HT-29 (cell line): ENCODE results near the gene FOXN3. TPM values are rescaled to one million over a fixed set of nuclear protein-coding genes. Genes with fewer than 3 reads are reported as not detected.

Source experiments
- DNase-seq: peaks from one replicate; pipeline ENCODE4 v3.0.0-alpha.2; 2015; ENCODE audit warnings: low spot score
- total RNA-seq: library from RNA; depleted of rRNA; stranded (reverse); fragments of >200 nt; shearing (Covaris generic); gene quantifications from 2 replicates; pipeline ENCODE4 v1.2.3, GENCODE V29; 2014

The FOXN3 gene
- total RNA-seq, 1 experiment from 2014 or later: 9.4 TPM

GRCh38 chr14:89336338-89336737 lies 80.7 kb downstream of the FOXN3 start:
- peak; percentile 3 for DNase-seq

DNA sequence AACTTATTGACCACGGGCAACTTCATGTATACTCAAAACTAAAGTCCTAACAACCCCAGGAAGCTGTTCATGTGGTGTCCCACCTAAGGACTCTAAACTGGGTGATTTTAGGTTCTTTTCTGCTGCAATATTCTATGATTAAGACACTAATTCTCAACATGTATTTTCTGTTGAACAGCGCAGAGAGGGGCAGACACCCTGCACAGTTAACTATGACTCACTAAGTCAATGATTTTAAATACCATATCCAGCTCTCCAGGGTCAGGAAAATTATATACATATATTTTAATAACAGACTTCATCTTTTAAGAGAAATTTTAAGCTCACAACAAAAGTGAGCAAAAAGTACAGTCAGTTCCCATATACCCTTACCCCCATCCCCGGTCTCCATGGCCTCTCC lies 85.0 kb downstream of the FOXN3 start:
- DNase-seq: no peak

GRCh38 chr14:89331398-89331797 lies 85.6 kb downstream of the FOXN3 start:
- DNase-seq: no peak

DNA sequence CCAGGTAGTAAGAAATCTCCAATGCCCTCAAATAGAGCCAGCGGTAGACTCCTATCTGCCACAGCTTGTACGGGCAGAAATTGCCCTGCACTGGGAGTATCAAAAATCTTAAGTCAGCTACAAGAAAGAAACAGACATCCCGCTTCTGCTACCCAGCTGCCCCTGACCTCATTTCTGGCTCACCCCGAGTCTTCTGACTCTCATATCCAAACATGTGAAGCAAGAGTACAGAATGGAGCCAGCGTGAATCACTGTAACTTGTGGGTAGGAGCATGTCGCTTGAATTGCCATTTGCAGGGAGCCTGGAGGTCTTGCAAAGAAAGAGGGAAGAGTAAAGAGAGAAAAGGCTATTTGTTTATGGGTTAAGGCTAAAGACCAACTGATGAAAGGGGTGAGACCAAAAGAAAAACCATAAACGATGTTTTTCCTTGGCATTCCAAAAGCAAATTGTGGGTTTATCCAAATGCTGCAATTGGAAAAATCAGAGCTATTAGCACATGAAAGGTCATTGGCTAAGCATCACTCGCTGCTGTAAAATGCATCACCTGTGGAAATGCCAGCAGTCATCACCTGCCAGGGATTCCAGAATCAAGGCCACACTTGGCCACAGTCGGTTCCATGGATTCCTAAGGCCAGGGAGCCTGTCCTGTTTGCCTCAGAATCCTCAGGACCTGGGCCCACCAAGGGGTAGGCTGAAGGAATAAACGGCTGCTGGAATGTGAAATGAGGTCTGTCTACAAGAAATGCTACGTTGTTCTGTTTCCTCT lies 86.6 kb downstream of the FOXN3 start:
- DNase-seq: no peak

DNA sequence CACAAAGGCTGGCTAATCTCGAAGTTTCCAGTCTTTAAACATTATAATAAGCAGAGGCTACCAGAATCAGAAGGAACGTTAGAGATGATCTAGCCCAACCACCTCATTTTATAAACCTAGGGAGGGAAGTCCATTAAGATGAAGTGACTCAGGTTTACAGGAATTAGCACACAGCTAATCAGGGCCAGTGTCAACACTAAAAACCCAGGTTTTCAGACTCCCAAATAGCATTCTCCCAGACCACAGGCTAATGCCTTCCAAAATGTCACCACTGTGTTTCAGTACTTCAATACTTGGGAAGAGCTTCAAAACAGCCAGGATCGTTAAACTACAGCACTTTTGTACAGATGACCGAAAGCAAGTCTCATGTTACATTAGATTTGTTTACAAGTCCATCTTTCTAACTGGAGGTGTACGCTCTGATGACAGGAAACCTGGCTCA lies 89.2 kb downstream of the FOXN3 start:
- DNase-seq: no peak

- no peak for DNase-seq
These were observed 91.1 kb downstream of the FOXN3 start for GRCh38 chr14:89325959-89326358.

- no peak for DNase-seq
These were observed 91.6 kb downstream of the FOXN3 start for GRCh38 chr14:89325299-89325883.

DNA sequence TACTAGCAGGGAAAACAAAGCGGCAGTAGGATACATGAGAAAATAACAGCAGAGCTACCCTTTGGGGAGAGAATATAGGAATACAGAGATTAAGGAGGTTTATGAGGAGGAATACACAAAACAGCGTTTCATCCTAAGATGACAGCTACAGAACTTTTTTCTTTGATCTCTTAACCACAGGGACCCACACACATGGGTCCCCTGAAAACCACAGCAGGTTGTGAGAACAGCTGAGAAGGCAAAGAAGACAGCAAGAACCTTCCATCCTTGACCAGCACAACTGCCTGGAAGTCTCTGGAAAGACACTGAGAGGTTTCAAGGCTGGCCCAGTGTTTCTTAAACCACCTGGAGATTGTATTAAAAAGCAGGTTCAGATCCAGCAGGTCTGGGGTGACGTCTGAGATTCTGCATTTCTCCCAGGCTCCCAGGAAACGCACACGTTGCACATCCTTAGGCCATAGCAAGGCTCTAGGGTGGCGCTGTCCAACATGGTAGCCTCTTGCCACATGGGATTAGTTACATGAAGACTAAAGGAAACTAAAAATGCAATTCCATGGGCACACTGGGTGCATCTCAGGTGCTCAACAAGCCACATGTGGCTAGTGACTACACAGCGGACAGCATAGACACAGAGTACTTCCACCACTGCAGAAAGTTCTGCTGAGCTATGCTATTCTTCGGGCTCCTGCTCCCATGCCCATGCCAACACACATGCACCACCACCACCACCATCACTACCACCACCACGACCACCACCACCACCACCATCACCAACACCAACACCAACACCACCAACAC lies 92.3 kb downstream of the FOXN3 start:
- no peak for DNase-seq

- no peak for DNase-seq
These were observed 96.5 kb downstream of the FOXN3 start for GRCh38 chr14:89320381-89321000.

GRCh38 chr14:89319687-89320086 lies 97.3 kb downstream of the FOXN3 start:
- no peak for DNase-seq

- DNase-seq: no peak
These were observed 99.9 kb downstream of the FOXN3 start for GRCh38 chr14:89317051-89317691.

DNA sequence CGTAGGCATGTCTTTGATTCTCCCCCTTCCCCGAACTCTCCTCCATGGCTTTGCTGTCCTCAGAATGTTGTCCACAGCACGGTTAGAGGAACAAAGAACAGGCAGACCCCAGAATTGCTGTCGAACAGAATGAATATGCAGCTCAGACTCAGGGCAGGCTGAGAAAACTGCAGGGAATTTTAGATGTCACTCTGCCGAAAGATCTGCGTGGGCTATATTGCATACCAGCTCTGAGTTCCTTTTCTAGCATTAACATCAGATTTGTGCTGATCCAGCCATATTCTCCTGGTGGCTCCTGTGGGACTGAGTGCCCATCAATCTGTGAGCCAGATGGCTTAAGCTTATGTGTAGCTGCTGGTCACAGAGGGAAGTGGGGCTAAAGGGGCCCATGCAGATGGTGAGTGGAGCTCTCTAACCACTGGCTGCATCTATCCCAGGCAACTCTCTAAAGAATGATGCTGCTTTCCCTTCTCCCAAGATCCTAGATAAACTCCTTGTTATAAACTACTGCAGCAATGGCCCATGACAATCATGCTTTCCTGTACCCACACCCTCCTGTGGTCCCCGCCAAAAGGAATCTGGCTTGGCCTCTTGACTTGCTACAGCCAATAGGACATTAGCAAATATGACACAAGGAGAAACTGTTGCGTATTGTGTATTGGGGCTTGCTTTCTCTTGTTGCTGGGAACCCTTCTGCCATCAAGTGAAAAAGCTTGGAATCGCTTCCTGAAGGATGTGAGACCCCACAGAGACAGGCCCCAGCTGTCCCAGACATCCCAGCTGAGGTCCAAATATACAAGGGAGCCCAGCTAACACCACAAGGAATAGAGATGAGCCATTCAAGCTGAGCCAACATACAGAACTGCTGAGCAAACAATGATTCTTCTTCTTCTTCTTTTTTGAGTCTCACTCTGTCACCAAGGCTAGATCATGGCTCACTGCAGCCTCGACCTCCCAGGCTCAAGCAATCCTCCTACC lies 101.3 kb downstream of the FOXN3 start:
- no peak for DNase-seq

- no peak for DNase-seq
These were observed 102.8 kb downstream of the FOXN3 start for GRCh38 chr14:89314274-89314673.

- no peak for DNase-seq
These were observed 104.1 kb downstream of the FOXN3 start for GRCh38 chr14:89312932-89313331.

DNA sequence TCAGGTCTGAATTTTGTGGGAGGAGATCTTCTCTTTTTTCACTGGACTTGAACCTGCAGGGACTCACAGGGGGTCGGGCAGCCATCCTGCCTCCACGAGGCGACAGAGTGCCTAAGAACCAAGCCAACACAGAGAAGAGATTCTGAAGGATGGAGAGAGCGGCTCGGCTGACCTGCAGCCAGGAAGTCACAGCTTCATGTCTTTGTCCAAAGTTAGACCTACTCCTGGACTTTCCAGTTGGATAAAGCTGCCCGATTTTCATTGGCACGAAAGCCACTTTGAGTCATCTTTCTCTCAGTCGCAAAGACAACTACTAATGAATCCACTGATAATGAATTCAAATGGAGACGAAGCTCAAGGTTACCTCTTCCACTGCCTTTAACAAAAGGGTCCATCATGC lies 106.8 kb downstream of the FOXN3 start:
- no peak for DNase-seq

- no peak for DNase-seq
These were observed 107.3 kb downstream of the FOXN3 start for GRCh38 chr14:89309670-89310177.

GRCh38 chr14:89308232-89308959 lies 108.6 kb downstream of the FOXN3 start:
- no peak for DNase-seq

GRCh38 chr14:89307409-89307808 lies 109.6 kb downstream of the FOXN3 start:
- no peak for DNase-seq

DNA sequence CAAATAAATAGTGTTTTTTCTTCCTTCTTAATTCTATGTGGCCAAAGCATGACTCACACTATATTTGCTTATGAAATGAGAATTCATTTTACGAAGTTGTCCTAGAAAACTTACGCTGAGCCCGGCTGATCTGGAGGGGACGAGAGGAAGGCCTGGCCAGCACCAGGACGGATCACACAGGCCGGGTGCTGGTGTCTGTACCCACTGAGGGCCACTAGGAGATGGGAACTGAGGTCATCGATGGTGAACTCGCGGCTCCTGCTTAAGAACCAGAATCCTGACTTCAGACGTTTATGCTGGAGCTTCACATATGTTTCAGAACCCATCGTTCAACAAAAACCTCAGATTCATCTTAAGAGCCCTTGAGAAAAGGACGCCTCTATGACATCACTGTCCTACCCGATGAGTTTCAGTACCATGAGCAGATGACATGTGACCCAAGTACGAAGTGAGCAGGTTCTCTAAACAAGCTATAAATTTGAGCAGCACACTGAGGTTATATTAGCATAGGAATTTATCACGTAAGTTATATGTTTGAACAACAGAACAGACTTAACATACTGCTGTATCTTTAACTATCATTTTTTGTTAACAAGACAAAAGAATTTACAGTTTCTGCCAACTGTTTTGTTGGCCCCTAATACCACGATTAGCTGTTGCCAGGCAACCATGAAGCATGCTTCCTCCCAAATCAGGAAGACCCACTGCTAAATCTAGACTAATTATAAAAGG lies 111.9 kb downstream of the FOXN3 start:
- no peak for DNase-seq
